B cell (primary cell): ENCODE results near the gene RNF166.

Source experiments
- EZH2 ChIP-seq: IDR thresholded peaks from 2 replicates; pipeline ENCODE4 v1.6.1; 2012; ENCODE audit warnings: borderline replicate concordance, low read depth, mild to moderate bottlenecking, moderate library complexity, low read length; ENCODE audit not compliant: insufficient read depth, poor library complexity, severe bottlenecking
- TF ChIP-seq, protein P1 (sequence below): fragments of 200-600 bp; IDR thresholded peaks from one replicate; pipeline ENCODE4 v1.8.0; 2022; ENCODE audit warnings: antibody characterized with exemption, mild to moderate bottlenecking

DNA sequence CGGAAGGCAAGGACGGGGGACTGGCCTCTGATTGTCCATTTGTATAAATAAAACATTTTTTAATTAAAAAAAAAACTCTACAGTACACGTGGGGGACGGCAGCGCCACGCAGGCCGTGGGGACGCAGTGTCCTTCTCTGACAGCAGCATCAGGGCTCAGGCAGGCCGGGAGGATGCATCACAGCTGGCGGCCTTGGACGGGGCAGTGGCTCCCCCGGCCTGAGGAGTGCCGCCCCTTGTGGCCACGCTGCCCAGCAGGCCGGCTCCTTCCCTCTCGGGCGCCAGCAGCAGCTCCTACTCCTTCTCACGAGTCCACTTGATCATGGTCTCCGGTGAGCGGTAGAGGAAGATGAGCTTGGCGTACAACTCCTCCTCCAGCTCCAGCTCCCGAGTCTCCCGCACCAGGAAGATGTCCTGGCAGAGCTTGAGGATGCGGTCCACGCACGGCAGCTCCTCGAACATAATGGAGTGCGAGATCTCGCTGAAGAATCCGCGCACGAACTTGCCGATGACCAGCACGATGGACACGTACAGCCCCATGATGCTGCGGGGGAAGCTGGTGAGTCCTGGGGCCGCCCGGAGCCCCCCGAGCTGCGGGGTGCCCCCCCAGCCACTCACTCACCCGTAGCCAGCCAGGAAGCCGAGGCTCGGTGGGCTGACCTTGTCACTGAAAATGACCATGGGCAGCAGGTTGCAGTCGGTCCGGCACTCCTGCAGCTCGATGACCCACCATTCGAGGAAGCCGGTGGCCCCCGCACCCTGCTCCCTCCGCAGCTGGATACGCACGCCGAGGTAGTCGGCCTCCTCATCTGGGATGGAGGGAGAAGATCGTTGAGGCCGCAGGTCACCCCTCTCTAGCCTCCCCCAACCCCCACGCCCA, 9.3 kb upstream of the RNF166 start:
- TF ChIP-seq, protein P1, sequence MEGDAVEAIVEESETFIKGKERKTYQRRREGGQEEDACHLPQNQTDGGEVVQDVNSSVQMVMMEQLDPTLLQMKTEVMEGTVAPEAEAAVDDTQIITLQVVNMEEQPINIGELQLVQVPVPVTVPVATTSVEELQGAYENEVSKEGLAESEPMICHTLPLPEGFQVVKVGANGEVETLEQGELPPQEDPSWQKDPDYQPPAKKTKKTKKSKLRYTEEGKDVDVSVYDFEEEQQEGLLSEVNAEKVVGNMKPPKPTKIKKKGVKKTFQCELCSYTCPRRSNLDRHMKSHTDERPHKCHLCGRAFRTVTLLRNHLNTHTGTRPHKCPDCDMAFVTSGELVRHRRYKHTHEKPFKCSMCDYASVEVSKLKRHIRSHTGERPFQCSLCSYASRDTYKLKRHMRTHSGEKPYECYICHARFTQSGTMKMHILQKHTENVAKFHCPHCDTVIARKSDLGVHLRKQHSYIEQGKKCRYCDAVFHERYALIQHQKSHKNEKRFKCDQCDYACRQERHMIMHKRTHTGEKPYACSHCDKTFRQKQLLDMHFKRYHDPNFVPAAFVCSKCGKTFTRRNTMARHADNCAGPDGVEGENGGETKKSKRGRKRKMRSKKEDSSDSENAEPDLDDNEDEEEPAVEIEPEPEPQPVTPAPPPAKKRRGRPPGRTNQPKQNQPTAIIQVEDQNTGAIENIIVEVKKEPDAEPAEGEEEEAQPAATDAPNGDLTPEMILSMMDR, result no peak
- no peak for TF ChIP-seq EZH2
